ENCODE data around the gene LBHD2.
A peak's percentile ranks its signal among the peaks of the same experiment; 100 is the strongest.
"Not testable (repeated sequence)": the region's sequence is repeated elsewhere in the genome, so short reads cannot be mapped to it uniquely, and the experiment has no call there.

Gene LBHD2

GRCh38 chr14:103084021-103084919 lies at the start of gene LBHD2:
Gene LBHD2 (plus strand): TSS chr14:103084210. CDS start chr14:103086013, 1,803 bp downstream.
- H3K27ac ChIP-seq: no peak within 1 kb of the TSS

GRCh38 chr14:103041464-103041863 lies 42.5 kb upstream of the LBHD2 start:
- Histone ChIP-seq H3K4me3 (no peak overlapping the region), H3K27ac (no peak overlapping the region)

More at GRCh38 chr14:103084021-103084919, at the start of gene LBHD2:
- H3K4me3 ChIP-seq: peak within 1 kb of the TSS in 2 of 7 experiments; percentile 6 to 15

GRCh38 chr14:103043257-103044015 lies 40.6 kb upstream of the LBHD2 start:
- no peak overlapping the region for H3K4me3 ChIP-seq
- H3K27ac ChIP-seq: no peak overlapping the region

GRCh38 chr14:103045371-103045869 lies 38.6 kb upstream of the LBHD2 start:
- Histone ChIP-seq H3K4me3 (no peak overlapping the region), H3K27ac (peak overlapping the region in 1 of 21 experiments; percentile 42)

- not testable (repeated sequence) for H3K27ac ChIP-seq, H3K4me3 ChIP-seq
Observed at GRCh38 chr14:103047453-103047852, 36.6 kb upstream of the LBHD2 start.

GRCh38 chr14:103050935-103051334 lies 33.1 kb upstream of the LBHD2 start:
- H3K4me3 ChIP-seq: no peak overlapping the region
- no peak overlapping the region for H3K27ac ChIP-seq

GRCh38 chr14:103052407-103052806 lies 31.6 kb upstream of the LBHD2 start:
- no peak overlapping the region for H3K27ac ChIP-seq

GRCh38 chr14:103055695-103056094 lies 28.3 kb upstream of the LBHD2 start:
- peak overlapping the region in 6 of 7 experiments; percentile 72 to 92 (median 89) for H3K4me3 ChIP-seq
- H3K27ac ChIP-seq: peak overlapping the region in 16 of 21 experiments; percentile 10 to 97 (median 92)

More at GRCh38 chr14:103052407-103052806, 31.6 kb upstream of the LBHD2 start:
- no peak overlapping the region for H3K4me3 ChIP-seq

- Histone ChIP-seq H3K4me3 (peak overlapping the region; percentile 72 to 93 (median 91)), H3K27ac (peak overlapping the region; percentile 72 to 97 (median 91))
Observed at GRCh38 chr14:103056322-103057027, 27.5 kb upstream of the LBHD2 start.

- Histone ChIP-seq H3K4me3 (peak overlapping the region; percentile 72 to 93 (median 91)), H3K27ac (peak overlapping the region; percentile 72 to 97 (median 91))
Observed at GRCh38 chr14:103057028-103057371, 27.0 kb upstream of the LBHD2 start.

- Histone ChIP-seq H3K4me3 (peak within 1 kb of the TSS; percentile 72 to 93 (median 91)), H3K27ac (peak within 1 kb of the TSS; percentile 73 to 97 (median 91))
Observed at GRCh38 chr14:103057372-103058163, 26.4 kb upstream of the LBHD2 start, which contains the start of gene CDC42BPB. Gene CDC42BPB (minus strand): TSS chr14:103057549. CDS start chr14:103057173, 376 bp downstream.

- H3K27ac ChIP-seq: peak overlapping the region; percentile 49 to 96 (median 87)
- peak overlapping the region; percentile 59 to 93 (median 77) for H3K4me3 ChIP-seq
Observed at GRCh38 chr14:103058164-103059055, 25.6 kb upstream of the LBHD2 start.

- no peak overlapping the region for H3K4me3 ChIP-seq
- H3K27ac ChIP-seq: peak overlapping the region in 2 of 21 experiments; percentile 11 to 27
Observed at GRCh38 chr14:103059556-103059955, 24.5 kb upstream of the LBHD2 start.

- H3K4me3 ChIP-seq: no peak overlapping the region
- H3K27ac ChIP-seq: no peak overlapping the region
Observed at GRCh38 chr14:103061482-103061976, 22.5 kb upstream of the LBHD2 start.

- no peak overlapping the region for H3K27ac ChIP-seq
- H3K4me3 ChIP-seq: no peak overlapping the region
Observed at GRCh38 chr14:103064436-103064835, 19.6 kb upstream of the LBHD2 start.

- Histone ChIP-seq H3K27ac (peak overlapping the region in 4 of 21 experiments; percentile 3 to 88 (median 58)), H3K4me3 (no peak overlapping the region)
Observed at GRCh38 chr14:103064978-103065377, 19.0 kb upstream of the LBHD2 start.

GRCh38 chr14:103065861-103066260 lies 18.1 kb upstream of the LBHD2 start:
- no peak overlapping the region for H3K4me3 ChIP-seq
- peak overlapping the region in 10 of 21 experiments; percentile 14 to 88 (median 78) for H3K27ac ChIP-seq
